ENCODE results near the gene NAA80.

DNA sequence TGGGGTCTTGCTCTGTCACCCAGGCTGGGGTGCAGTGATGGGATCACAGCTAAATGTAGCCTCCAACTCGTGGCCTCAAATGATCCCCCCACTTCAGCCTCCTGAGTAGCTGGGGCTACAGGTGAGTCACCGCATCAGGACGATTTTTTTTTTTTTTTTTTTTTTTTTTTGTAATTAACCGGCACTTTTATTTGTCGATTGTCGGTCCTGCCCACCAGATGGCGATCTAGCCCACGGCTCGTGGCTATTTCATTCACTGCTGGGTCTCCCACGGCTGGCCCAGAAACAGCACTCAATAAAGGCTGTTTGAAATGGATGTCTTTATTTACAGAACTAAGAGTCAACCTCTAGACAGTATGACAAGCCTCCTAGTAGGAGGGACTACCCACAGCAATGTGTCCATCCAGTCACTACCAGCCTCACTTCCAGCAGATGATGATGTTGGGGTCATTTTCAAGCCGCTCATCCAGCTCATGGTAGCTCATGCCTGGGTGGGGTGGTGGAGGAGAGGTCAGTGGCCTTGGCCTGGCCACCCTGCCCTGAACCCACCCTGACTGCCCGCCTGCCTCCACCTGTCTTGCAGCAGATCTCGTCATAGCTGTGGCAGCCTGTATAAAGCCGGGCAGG is 48.1 kb upstream of the NAA80 start:
- TF ChIP-seq, protein P1, sequence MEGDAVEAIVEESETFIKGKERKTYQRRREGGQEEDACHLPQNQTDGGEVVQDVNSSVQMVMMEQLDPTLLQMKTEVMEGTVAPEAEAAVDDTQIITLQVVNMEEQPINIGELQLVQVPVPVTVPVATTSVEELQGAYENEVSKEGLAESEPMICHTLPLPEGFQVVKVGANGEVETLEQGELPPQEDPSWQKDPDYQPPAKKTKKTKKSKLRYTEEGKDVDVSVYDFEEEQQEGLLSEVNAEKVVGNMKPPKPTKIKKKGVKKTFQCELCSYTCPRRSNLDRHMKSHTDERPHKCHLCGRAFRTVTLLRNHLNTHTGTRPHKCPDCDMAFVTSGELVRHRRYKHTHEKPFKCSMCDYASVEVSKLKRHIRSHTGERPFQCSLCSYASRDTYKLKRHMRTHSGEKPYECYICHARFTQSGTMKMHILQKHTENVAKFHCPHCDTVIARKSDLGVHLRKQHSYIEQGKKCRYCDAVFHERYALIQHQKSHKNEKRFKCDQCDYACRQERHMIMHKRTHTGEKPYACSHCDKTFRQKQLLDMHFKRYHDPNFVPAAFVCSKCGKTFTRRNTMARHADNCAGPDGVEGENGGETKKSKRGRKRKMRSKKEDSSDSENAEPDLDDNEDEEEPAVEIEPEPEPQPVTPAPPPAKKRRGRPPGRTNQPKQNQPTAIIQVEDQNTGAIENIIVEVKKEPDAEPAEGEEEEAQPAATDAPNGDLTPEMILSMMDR (IDR thresholded peaks at IDR 0.05), result peak; percentile 41 to 52 (median 46)
- no peak for TF ChIP-seq POLR2A (IDR thresholded peaks at IDR 0.05)
